DOHH2 (cell line): Measurements from ENCODE around the gene STIM2.

Source experiments
- H3F3A ChIP-seq: fragments of 200-600 bp; sonication (generic), shearing (Covaris generic); 2 replicates; pipeline ENCODE4 v1.6.0; 2016; ENCODE audit warnings: antibody characterized with exemption, mild to moderate bottlenecking; ENCODE audit not compliant: control insufficient read depth, insufficient read depth
- H3K27ac ChIP-seq: fragments of 200-600 bp; sonication (generic); 2 replicates; pipeline ENCODE4 v1.5.1; 2014; ENCODE audit warnings: low read depth, mild to moderate bottlenecking, low read length, moderate library complexity
- H3K27me3 ChIP-seq: fragments of 200-600 bp; sonication (generic); 2 replicates; pipeline ENCODE4 v1.6.1; 2014; ENCODE audit warnings: mild to moderate bottlenecking, low read length, mixed read lengths; ENCODE audit not compliant: control insufficient read depth
- H3K36me3 ChIP-seq: fragments of 200-600 bp; sonication (generic); 2 replicates; pipeline ENCODE4 v1.6.1; 2014; ENCODE audit warnings: mild to moderate bottlenecking, low read length, moderate library complexity, mixed read lengths; ENCODE audit not compliant: control insufficient read depth
- H3K4me1 ChIP-seq: fragments of 200-600 bp; sonication (generic); 2 replicates; pipeline ENCODE4 v1.6.1; 2014; ENCODE audit warnings: mild to moderate bottlenecking, low read length, mixed read lengths; ENCODE audit not compliant: control insufficient read depth
- H3K4me2 ChIP-seq: fragments of 200-600 bp; sonication (generic); 2 replicates; pipeline ENCODE4 v1.6.0; 2014; ENCODE audit warnings: mild to moderate bottlenecking, low read length, moderate library complexity
- H3K4me3 ChIP-seq: fragments of 200-600 bp; sonication (generic); 2 replicates; pipeline ENCODE4 v1.5.1; 2014; ENCODE audit warnings: mild to moderate bottlenecking, low read length, mixed read lengths
- H3K79me2 ChIP-seq: fragments of 200-600 bp; sonication (generic); 2 replicates; pipeline ENCODE4 v1.6.1; 2014; ENCODE audit warnings: mild to moderate bottlenecking, low read length, mixed read lengths; ENCODE audit not compliant: control insufficient read depth
- H3K9me2 ChIP-seq: fragments of 200-600 bp; sonication (generic); replicated peaks from 2 replicates; pipeline ENCODE4 v1.6.1; 2014; ENCODE audit warnings: mild to moderate bottlenecking, low read length, mixed read lengths; ENCODE audit not compliant: control insufficient read depth
- H3K9me3 ChIP-seq: fragments of 200-600 bp; sonication (generic); 2 replicates; pipeline ENCODE4 v1.6.1; 2014; ENCODE audit warnings: antibody characterized with exemption, low read length, mixed read lengths; ENCODE audit not compliant: control insufficient read depth, insufficient read depth
- H4K20me1 ChIP-seq: fragments of 200-600 bp; sonication (generic); 2 replicates; pipeline ENCODE4 v1.6.0; 2014; ENCODE audit warnings: low read depth, mild to moderate bottlenecking, antibody characterized with exemption, low read length, moderate library complexity; ENCODE audit not compliant: control insufficient read depth, insufficient read depth
- EZH2phosphoT487 ChIP-seq: fragments of 200-600 bp; sonication (generic); IDR thresholded peaks from 2 replicates; pipeline ENCODE4 v1.6.1; 2017; ENCODE audit warnings: borderline replicate concordance, mild to moderate bottlenecking, antibody characterized with exemption, low read length, moderate library complexity, mixed read lengths
- TF ChIP-seq, protein P1 (sequence below): fragments of 200-600 bp; sonication (generic); IDR thresholded peaks from one replicate; pipeline ENCODE4 v1.5.1; 2014; ENCODE audit warnings: antibody characterized with exemption, mild to moderate bottlenecking, low read depth, low read length; ENCODE audit not compliant: poor library complexity, severe bottlenecking

STIM2 gene

DNA sequence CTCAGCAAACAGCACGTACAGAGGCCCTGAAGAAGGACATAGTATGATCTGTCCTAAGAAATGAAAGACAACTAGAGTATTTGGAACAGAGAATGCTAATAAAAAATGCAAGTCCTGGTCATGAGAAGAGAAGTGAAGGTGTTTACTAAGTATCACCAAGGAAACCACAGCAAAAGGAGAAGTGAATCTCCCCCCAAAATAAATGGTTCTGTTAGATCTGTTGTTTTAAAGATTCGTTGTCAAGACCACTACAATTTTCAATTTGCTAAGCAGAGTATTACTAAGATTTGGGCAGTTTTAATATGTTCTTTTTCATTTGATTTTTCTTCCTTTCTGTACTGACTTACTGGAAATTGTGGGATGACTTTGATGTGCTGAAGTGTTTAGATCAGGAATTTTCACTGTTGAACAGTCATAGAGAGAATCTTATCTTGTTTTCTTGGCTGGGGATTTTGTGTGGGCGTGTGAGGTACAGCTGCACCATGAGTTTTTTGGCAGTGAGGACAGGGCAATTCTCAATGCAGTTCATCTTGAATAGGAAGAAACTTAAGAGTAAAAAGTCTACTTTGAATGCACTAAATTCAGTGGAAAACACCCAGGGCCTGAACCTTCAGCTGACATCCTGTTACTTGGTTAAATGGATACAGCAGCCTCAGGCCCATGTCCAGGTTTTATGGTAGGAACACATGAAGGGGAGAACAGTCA, 132.2 kb downstream of the STIM2 start:
- Histone ChIP-seq H3K9me3 (peaks cover 9% of the 10 kb centered on the region), H3K4me2 (peak overlapping the region; percentile 79), H3K36me3 (peaks cover 69% of the 10 kb centered on the region), H3K9me2 (no peaks in the 10 kb centered on the region), H3K4me3 (peak overlapping the region; percentile 65), H3K27me3 (no peaks in the 10 kb centered on the region), H3K4me1 (peaks cover 70% of the 10 kb centered on the region), H3F3A (peaks cover 43% of the 10 kb centered on the region), H4K20me1 (no peaks in the 10 kb centered on the region), H3K79me2 (peaks cover 68% of the 10 kb centered on the region), H3K27ac (peak overlapping the region; percentile 91)
- TF ChIP-seq, protein P1, sequence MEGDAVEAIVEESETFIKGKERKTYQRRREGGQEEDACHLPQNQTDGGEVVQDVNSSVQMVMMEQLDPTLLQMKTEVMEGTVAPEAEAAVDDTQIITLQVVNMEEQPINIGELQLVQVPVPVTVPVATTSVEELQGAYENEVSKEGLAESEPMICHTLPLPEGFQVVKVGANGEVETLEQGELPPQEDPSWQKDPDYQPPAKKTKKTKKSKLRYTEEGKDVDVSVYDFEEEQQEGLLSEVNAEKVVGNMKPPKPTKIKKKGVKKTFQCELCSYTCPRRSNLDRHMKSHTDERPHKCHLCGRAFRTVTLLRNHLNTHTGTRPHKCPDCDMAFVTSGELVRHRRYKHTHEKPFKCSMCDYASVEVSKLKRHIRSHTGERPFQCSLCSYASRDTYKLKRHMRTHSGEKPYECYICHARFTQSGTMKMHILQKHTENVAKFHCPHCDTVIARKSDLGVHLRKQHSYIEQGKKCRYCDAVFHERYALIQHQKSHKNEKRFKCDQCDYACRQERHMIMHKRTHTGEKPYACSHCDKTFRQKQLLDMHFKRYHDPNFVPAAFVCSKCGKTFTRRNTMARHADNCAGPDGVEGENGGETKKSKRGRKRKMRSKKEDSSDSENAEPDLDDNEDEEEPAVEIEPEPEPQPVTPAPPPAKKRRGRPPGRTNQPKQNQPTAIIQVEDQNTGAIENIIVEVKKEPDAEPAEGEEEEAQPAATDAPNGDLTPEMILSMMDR, result no peak
- no peak for TF ChIP-seq EZH2phosphoT487

DNA sequence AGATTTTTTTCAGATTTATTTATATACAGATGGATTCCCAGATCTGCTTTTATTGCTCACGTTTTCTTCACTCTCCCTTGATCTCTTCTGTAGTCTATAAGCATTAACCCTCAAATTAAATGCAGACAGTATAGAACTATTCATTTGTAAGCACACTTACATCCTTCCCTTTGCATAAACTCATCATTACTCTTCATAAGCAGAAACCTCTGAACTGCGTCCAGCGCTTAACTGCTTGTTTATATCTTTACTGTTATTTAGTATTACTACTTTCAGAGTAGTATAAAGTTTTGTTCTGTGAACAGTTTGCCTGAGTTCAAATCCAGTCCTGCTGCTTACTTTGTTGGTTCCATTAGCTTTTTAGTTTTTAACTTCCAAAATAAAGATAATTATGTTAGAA, 132.9 kb downstream of the STIM2 start:
- peaks cover 62% of the 10 kb centered on the region for H3K36me3 ChIP-seq
- peak overlapping the region; percentile 65 for H3K4me3 ChIP-seq
- H3K27ac ChIP-seq, result peak overlapping the region; percentile 91
- TF ChIP-seq EZH2phosphoT487, result no peak
- TF ChIP-seq, protein P1, result no peak
- H3K9me3 ChIP-seq, result peaks cover 9% of the 10 kb centered on the region
- H3K4me1 ChIP-seq, result peaks cover 70% of the 10 kb centered on the region
- no peaks in the 10 kb centered on the region for H4K20me1 ChIP-seq
- peaks cover 64% of the 10 kb centered on the region for H3K79me2 ChIP-seq
- peaks cover 43% of the 10 kb centered on the region for H3F3A ChIP-seq
- H3K27me3 ChIP-seq, result no peaks in the 10 kb centered on the region
- H3K4me2 ChIP-seq, result peak overlapping the region; percentile 79
- H3K9me2 ChIP-seq, result no peaks in the 10 kb centered on the region

- H3F3A ChIP-seq, result peaks cover 43% of the 10 kb centered on the region
- peak overlapping the region; percentile 91 for H3K27ac ChIP-seq
- H3K36me3 ChIP-seq, result peaks cover 58% of the 10 kb centered on the region
- H3K4me3 ChIP-seq, result peak overlapping the region; percentile 65
- H4K20me1 ChIP-seq, result no peaks in the 10 kb centered on the region
- H3K27me3 ChIP-seq, result no peaks in the 10 kb centered on the region
- peak overlapping the region; percentile 79 for H3K4me2 ChIP-seq
- no peaks in the 10 kb centered on the region for H3K9me2 ChIP-seq
- H3K9me3 ChIP-seq, result peaks cover 9% of the 10 kb centered on the region
- no peak for TF ChIP-seq EZH2phosphoT487
- TF ChIP-seq, protein P1, result no peak
- H3K79me2 ChIP-seq, result peaks cover 62% of the 10 kb centered on the region
- H3K4me1 ChIP-seq, result peaks cover 70% of the 10 kb centered on the region
Observed at GRCh38 chr4:26993967-26994366, 133.3 kb downstream of the STIM2 start.
